Loucy (cell line): Measurements from ENCODE around the gene ITPRID2.

Source experiments
- CTCF ChIP-seq: fragments of 200-600 bp; sonication (generic); conservative IDR thresholded peaks from 2 replicates; pipeline ENCODE4 v1.5.1; 2014; ENCODE audit warnings: mild to moderate bottlenecking, antibody characterized with exemption, low read length
- EZH2phosphoT487 ChIP-seq: fragments of 200-600 bp; IDR thresholded peaks from 2 replicates; pipeline ENCODE4 v1.6.1; 2018; ENCODE audit warnings: antibody characterized with exemption, mild to moderate bottlenecking, moderate library complexity, borderline replicate concordance

- TF ChIP-seq CTCF (peak; percentile 87), EZH2phosphoT487 (no peak)
Measured at GRCh38 chr2:181904022-181904632, 12.6 kb downstream of the ITPRID2 start.
